Measurements from ENCODE around the gene NOTCH4. TPM values are rescaled to one million over a fixed set of nuclear protein-coding genes. Genes with fewer than 3 reads are reported as not detected.

Gene NOTCH4
- total and polyA plus RNA-seq, 9 of the 15 experiments (the other 6 are each of a cell fraction or from before 2014, with no cell fraction given): 0.24 to 4.3 (median 1.7) TPM

- TF ChIP-seq CREB3 (tag; conservative IDR thresholded peaks at IDR 0.05; ENCODE audit: low read depth): peak; percentile 68; the same call in 1 of the 2 replicates
- no peak for TF ChIP-seq SMARCB1 (IDR thresholded peaks at IDR 0.05; ENCODE audit: insufficient read length, low read depth)
- no peak for TF ChIP-seq HDAC6 (IDR thresholded peaks at IDR 0.05; ENCODE audit: low read depth, low read length)
- TF ChIP-seq ZFP30 (CRISPR knock-in tag; IDR thresholded peaks at IDR 0.05; ENCODE audit: borderline replicate concordance): no peak
- no peak for TF ChIP-seq JUND (IDR thresholded peaks at IDR 0.05; ENCODE audit: borderline replicate concordance, low read depth, low read length)
- peak; percentile 20; the same call in 1 of the 3 replicates for TF ChIP-seq JUND (tag; IDR thresholded peaks at IDR 0.05; ENCODE audit: borderline replicate concordance, low read depth, low read length)
- TF ChIP-seq E2F8 (IDR thresholded peaks at IDR 0.05; ENCODE audit: low read depth, partially characterized antibody): no peak
- TF ChIP-seq NEUROD1 (IDR thresholded peaks at IDR 0.05; ENCODE audit: borderline replicate concordance, low read depth, low read length, partially characterized antibody): no peak
- no peak for TF ChIP-seq POLR2G (IDR thresholded peaks at IDR 0.05; ENCODE audit: low read depth, low read length)
- no peak for TF ChIP-seq RHOXF2B (CRISPR knock-in tag; conservative IDR thresholded peaks at IDR 0.05)
- TF ChIP-seq RBM15 (IDR thresholded peaks at IDR 0.05; ENCODE audit: insufficient read depth, low read length): no peak
- TF ChIP-seq DLX4 (CRISPR knock-in tag; IDR thresholded peaks at IDR 0.05): no peak
- no peak for TF ChIP-seq NKRF (IDR thresholded peaks at IDR 0.05; ENCODE audit: borderline replicate concordance)
- TF ChIP-seq PRMT5 (CRISPR knock-in tag; IDR thresholded peaks at IDR 0.05): no peak
- peak in 1 of 2 experiments; percentile 50; a peak in 1 of 4 replicates for TF ChIP-seq TEAD1 (CRISPR knock-in tag; IDR thresholded peaks at IDR 0.05)
- no peak for TF ChIP-seq ZBTB8A (IDR thresholded peaks at IDR 0.05; ENCODE audit: partially characterized antibody)
- no peak for TF ChIP-seq ZZZ3 (IDR thresholded peaks at IDR 0.05)
- no peak for TF ChIP-seq CBFA2T2 (conservative IDR thresholded peaks at IDR 0.05)
- TF ChIP-seq ZNF263 (CRISPR knock-in tag; IDR thresholded peaks at IDR 0.05; ENCODE audit: borderline replicate concordance): no peak
- 0 out of 2 replicates have a peak, but pooled peaks have one; percentile 37 for TF ChIP-seq ADNP (tag; IDR thresholded peaks at IDR 0.05)
- no peak for TF ChIP-seq ZBTB5 (IDR thresholded peaks at IDR 0.05)
These were observed 7.6 kb downstream of the NOTCH4 start (continued) for GRCh38 chr6:32216285-32216684.

Measured in K562 (cell line).